NCI-H526 treated with DMSO at 0.1 percent for 48 hours (cell line): Measurements from ENCODE around the gene ICA1L.
"Not testable (repeated sequence)": the region's sequence is repeated elsewhere in the genome, so short reads cannot be mapped to it uniquely, and the experiment has no call there.

Source experiments
- DNase-seq: peaks from one replicate; lab custom pipeline; 2025; lab: John Stamatoyannopoulos, UW

ICA1L gene

DNA sequence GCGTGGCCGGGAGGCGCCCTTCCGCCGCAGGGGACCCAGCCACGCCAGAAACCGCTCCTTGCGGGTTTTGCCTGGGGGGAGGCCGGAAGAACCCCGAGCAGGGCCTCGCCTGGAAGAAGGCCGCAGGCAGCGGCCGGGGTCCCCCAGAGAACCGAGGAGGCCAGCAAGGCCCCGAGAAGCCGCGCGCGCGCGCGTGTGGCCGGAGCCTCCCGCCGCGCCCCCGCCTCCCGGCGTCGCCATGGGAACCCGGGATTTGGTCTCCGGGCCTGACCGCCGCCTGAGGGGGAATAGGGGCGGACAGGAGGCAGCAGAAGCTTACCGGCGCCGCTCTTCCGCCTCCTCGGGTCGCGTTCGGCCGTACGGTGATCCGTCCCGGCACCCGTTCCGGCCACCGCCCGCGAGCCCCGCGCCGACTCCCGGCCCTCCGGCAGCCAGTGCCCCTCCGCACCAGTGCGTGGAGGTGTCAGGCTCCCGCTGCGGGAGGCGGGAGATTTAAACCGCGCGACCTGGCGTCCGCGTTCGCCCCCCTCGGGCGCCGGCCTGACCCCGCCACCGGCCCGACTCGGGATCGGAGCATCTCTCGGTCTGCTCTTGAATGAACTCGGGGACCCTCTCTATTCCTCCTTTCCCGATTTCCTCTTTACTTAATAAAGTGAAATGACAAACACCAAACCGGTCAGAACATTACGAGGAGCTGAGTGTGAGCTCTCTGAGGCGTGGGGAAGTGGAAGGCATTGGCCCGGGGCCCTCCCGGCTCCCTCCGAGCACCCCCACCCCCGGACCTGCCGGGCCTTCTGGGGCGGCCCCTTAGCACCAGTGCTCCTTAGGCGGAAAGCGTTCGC, at the start of gene ICA1L:
ICA1L (minus strand) TSS at position 467 of the 842 bp plus-strand sequence. CDS start 42,757 bp downstream, outside the sequence.
- DNase-seq = peak; percentile 68

- DNase-seq = no peak
Measured at GRCh38 chr2:202918860-202919259, 47.3 kb upstream of the ICA1L start.

GRCh38 chr2:202912342-202913201, 41.0 kb upstream of the ICA1L start:
- DNase-seq = not testable (repeated sequence)

DNA sequence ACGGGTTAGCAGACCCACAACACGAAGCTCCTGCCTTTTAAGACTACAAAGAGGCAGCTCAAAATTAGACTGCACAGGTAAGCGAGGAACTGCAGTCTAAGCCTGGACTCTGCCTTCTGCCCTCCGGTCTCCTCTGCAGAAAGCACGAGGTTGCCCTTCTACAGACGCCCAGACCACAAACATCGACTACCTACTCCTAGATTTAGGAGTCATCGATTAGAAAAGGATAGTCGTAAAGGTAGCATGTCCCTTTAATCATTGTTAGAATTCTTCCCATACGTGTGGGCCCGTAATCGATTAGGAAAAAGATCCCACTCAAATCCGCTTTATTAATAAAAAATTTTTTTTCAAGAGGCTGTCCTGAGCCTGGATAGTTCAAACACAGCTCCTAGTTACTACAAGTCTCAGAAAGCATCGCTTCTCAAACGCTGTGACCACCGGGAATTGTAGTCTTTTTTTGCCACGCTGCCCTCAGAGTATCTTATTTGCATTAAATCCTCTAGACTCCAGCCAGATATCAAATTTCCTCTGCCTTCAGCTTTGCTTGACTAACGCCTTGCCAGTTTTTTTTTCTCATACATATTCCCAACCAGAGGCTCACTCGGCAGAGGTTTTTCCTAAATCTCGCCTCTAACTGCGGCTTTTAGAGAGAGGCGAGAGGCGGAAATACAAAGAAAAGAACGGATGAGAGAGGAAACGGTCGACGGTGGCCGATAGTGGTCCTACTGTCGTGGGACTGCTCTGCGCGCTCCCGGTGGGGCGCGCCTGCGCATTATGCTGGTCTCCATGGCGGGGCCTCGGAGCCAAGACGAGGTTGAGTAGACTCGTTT, 40.2 kb upstream of the ICA1L start, which contains the start of the genes CARF and WDR12:
CARF (plus strand) TSS at position 764 of the 830 bp plus-strand sequence. CDS start 29,628 bp downstream, outside the sequence.
WDR12 (minus strand) TSS at position 162 of the 830 bp plus-strand sequence. CDS start 197 bp downstream, outside the sequence.
- peak; percentile 99 for DNase-seq

DNA sequence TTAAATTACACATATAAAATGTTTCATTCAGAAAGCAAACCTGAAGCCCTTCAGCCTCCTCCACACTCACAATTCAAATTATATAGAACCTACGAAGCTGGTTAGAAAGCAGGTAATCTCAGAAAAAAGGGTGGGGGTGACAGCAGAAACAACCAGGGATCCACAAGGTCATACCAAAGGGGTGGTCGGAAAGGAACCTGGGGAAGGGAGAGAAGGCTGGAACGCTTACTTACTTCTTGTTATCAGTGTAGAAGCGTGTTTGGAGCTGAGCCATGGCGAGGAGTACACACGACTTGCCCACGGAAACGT, 39.6 kb upstream of the ICA1L start:
- DNase-seq = no peak

- DNase-seq = no peak
Measured at GRCh38 chr2:202910698-202911097, 39.1 kb upstream of the ICA1L start.

- not testable (repeated sequence) for DNase-seq
Measured at GRCh38 chr2:202910250-202910649, 38.7 kb upstream of the ICA1L start.

GRCh38 chr2:202909394-202910192, 38.0 kb upstream of the ICA1L start:
- no peak for DNase-seq

GRCh38 chr2:202908186-202908585, 36.6 kb upstream of the ICA1L start:
- DNase-seq = no peak

- not testable (repeated sequence) for DNase-seq
Measured at GRCh38 chr2:202905507-202905906, 33.9 kb upstream of the ICA1L start.

- no peak for DNase-seq
Measured at GRCh38 chr2:202885190-202885589, 13.6 kb upstream of the ICA1L start.

- DNase-seq = no peak
Measured at GRCh38 chr2:202883987-202884675, 12.6 kb upstream of the ICA1L start.

GRCh38 chr2:202881570-202881969, 10.0 kb upstream of the ICA1L start:
- DNase-seq = no peak

- DNase-seq = no peak
Measured at GRCh38 chr2:202877699-202878098, 6.1 kb upstream of the ICA1L start.

- DNase-seq = peak; percentile 93
Measured at GRCh38 chr2:202870431-202871299, 901 bp downstream of the ICA1L start.

DNA sequence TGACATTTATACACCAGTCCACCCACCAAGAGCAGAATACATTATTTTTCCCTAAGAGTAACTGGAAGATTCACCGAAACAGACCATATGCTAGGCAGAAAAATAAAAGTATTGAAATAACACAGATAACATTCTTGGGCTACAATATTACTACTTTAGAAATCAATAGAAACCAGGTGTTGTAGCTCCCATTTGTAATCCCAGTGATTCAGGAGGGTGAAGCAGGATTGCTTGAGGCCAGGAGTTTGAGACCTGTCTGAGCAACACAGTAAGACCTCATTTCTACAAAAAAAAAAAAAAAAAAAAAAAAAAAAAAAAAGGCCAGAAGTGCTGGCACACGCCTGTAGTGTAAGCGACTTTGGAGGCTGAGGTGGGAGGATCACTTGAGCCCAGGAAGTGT, 9.6 kb downstream of the ICA1L start:
- DNase-seq = no peak

DNA sequence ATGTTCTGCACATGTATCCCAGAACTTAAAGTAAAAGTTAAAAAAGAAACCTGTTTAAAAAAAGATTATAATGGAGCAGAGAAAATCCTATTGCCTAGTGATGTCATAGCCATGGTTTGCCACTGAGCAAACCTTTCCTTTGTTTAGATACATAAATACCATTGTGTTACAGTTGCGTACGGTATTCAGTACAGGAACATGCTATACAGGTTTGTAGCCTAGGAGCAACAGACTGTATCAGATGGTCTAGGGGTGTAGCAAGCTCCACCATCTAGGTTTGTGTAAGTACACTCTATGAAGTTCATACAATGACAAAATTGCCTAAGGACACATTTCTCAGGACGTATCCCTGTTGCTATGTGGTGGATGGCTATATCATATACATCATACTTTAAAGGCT, 13.0 kb downstream of the ICA1L start:
- DNase-seq = no peak

GRCh38 chr2:202849343-202849742, 22.2 kb downstream of the ICA1L start:
- DNase-seq = not testable (repeated sequence)

DNA sequence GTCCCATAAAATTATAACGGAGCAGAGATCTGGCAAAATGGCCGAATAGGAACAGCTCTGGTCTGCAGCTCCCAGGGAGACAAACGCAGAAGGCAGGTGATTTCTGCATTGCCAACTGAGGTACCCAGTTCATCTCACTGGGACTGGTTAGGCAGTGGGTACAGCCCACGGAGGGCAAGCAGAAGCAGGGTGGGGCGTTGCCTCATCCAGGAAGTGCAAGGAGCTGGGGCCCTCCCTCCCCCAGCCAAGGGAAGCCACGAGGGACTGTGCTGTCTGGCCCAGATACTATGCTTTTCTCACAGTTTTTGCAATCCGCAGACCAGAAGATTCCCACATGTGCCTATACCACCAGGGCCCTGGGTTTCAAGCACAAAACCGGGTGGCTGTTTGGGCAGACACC, 22.8 kb downstream of the ICA1L start:
- no peak for DNase-seq
